Umbilical cord (tissue), 2 donors: Measurements from ENCODE around the gene ACVRL1. TPM values are rescaled to one million over a fixed set of nuclear protein-coding genes. Genes with fewer than 3 reads are reported as not detected.
"Not testable (repeated sequence)": the region's sequence is repeated elsewhere in the genome, so short reads cannot be mapped to it uniquely, and the experiment has no call there.

Source experiments
- DNase-seq: peaks from one replicate; pipeline ENCODE4 v3.0.0-alpha.2; 2015; ENCODE audit warnings: low spot score
- total RNA-seq: library from RNA; depleted of rRNA; stranded (reverse); fragments of >200 nt; gene quantifications from one replicate; pipeline ENCODE4 v1.2.3, GENCODE V29; 2014; ENCODE audit warnings: low replicate concordance; ENCODE audit not compliant: insufficient read depth

The ACVRL1 gene
- total RNA-seq, 1 donor from 2014 or later = 37.6 TPM

GRCh38 chr12:51874000-51874399, 33.3 kb upstream of the ACVRL1 start:
- DNase-seq = peak; percentile 96

- DNase-seq = no peak
These were observed 32.8 kb upstream of the ACVRL1 start for GRCh38 chr12:51874486-51874885.

GRCh38 chr12:51879102-51879501, 28.2 kb upstream of the ACVRL1 start:
- no peak for DNase-seq

- DNase-seq = no peak
These were observed 24.0 kb upstream of the ACVRL1 start for GRCh38 chr12:51883295-51883694.

GRCh38 chr12:51883998-51884675, 23.2 kb upstream of the ACVRL1 start:
- no peak for DNase-seq

- DNase-seq = no peak
These were observed 22.6 kb upstream of the ACVRL1 start for GRCh38 chr12:51884676-51885229.

GRCh38 chr12:51885294-51886020, 21.8 kb upstream of the ACVRL1 start:
- DNase-seq = not testable (repeated sequence)

- peak; percentile 76 for DNase-seq
These were observed 21.1 kb upstream of the ACVRL1 start for GRCh38 chr12:51886021-51886710.

- DNase-seq = no peak
These were observed 19.6 kb upstream of the ACVRL1 start, which contains the start of gene ANKRD33 for GRCh38 chr12:51887476-51888315. Gene ANKRD33 (plus strand): TSS chr12:51888103. CDS start chr12:51888187, 84 bp downstream.

GRCh38 chr12:51888316-51889215, 18.7 kb upstream of the ACVRL1 start:
- no peak for DNase-seq

- peak; percentile 65 for DNase-seq
These were observed 17.8 kb upstream of the ACVRL1 start for GRCh38 chr12:51889216-51890132.

- DNase-seq = no peak
These were observed 17.2 kb upstream of the ACVRL1 start for GRCh38 chr12:51890133-51890464.

- DNase-seq = no peak
These were observed 16.7 kb upstream of the ACVRL1 start for GRCh38 chr12:51890511-51891171.

- DNase-seq = no peak
These were observed 15.5 kb upstream of the ACVRL1 start for GRCh38 chr12:51891843-51892242.

GRCh38 chr12:51893786-51894185, 13.5 kb upstream of the ACVRL1 start:
- DNase-seq = no peak

- no peak for DNase-seq
These were observed 11.7 kb upstream of the ACVRL1 start for GRCh38 chr12:51895378-51896135.

GRCh38 chr12:51896236-51896635, 11.1 kb upstream of the ACVRL1 start:
- DNase-seq = no peak

GRCh38 chr12:51897181-51897580, 10.1 kb upstream of the ACVRL1 start:
- peak; percentile 51 for DNase-seq
